Nephron (organoid): ENCODE measurements around the gene RFESD.

ENCODE experiments used
- H3K27ac Mint-ChIP-seq, 3 experiments: 2 replicates each; pipeline ENCODE4 v1.8.0; 2020; ENCODE audit warnings: mixed read lengths in 3 of 3, mild to moderate bottlenecking in 2 of 3, moderate library complexity in 1 of 3
- H3K27me3 Mint-ChIP-seq: 2 replicates; pipeline ENCODE4 v1.8.0; 2021; ENCODE audit warnings: low read depth, mild to moderate bottlenecking, moderate library complexity, mixed read lengths
- H3K36me3 Mint-ChIP-seq: 2 replicates; pipeline ENCODE4 v1.8.0; 2020; ENCODE audit warnings: low read depth, mixed read lengths
- H3K4me1 Mint-ChIP-seq: 2 replicates; pipeline ENCODE4 v1.8.0; 2020; ENCODE audit warnings: mixed read lengths
- H3K4me3 Mint-ChIP-seq, 3 experiments: 2 replicates each; pipeline ENCODE4 v1.8.0; 2020; ENCODE audit warnings: mild to moderate bottlenecking in 3 of 3, mixed read lengths in 3 of 3, moderate library complexity in 2 of 3
- H3K9me3 Mint-ChIP-seq: 2 replicates; pipeline ENCODE4 v1.8.0; 2020; ENCODE audit warnings: mixed read lengths
- CTCF ChIP-seq, 3 experiments: fragments of 200-600 bp; sonication (generic); IDR thresholded peaks; one replicate each; pipeline ENCODE4 v1.5.0; 2021; ENCODE audit warnings: antibody characterized with exemption in 3 of 3; ENCODE audit not compliant: unreplicated experiment in 3 of 3

RFESD gene

GRCh38 chr5:95682891-95683290 lies 36.3 kb downstream of the RFESD start, which contains the start of gene SPATA9:
SPATA9 (minus strand) TSS chr5:95682991; CDS start chr5:95682854, 137 bp downstream.
- TF ChIP-seq CTCF (IDR thresholded peaks at IDR 0.05; ENCODE audit: unreplicated experiment in 3 of 3) = no peak
- Mint-ChIP-seq H3K36me3 (no peaks in the 10 kb centered on the region), H3K9me3 (no peaks in the 10 kb centered on the region), H3K27ac (no peak within 1 kb of the TSS), H3K27me3 (peaks cover 4% of the 10 kb centered on the region), H3K4me1 (no peaks in the 10 kb centered on the region), H3K4me3 (no peak within 1 kb of the TSS)

GRCh38 chr5:95684361-95684760 lies 37.8 kb downstream of the RFESD start:
- Mint-ChIP-seq H3K27ac (no peak overlapping the region), H3K27me3 (peaks cover 3% of the 10 kb centered on the region), H3K4me3 (no peak overlapping the region), H3K9me3 (no peaks in the 10 kb centered on the region), H3K36me3 (no peaks in the 10 kb centered on the region), H3K4me1 (no peaks in the 10 kb centered on the region)
- no peak for TF ChIP-seq CTCF (IDR thresholded peaks at IDR 0.05; ENCODE audit: unreplicated experiment in 3 of 3)

GRCh38 chr5:95686651-95687050 lies 40.1 kb downstream of the RFESD start:
- H3K4me1 Mint-ChIP-seq = no peaks in the 10 kb centered on the region
- no peak for TF ChIP-seq CTCF (IDR thresholded peaks at IDR 0.05; ENCODE audit: unreplicated experiment in 3 of 3)
- H3K36me3 Mint-ChIP-seq = no peaks in the 10 kb centered on the region
- H3K27me3 Mint-ChIP-seq = no peaks in the 10 kb centered on the region
- no peak overlapping the region for H3K4me3 Mint-ChIP-seq
- H3K9me3 Mint-ChIP-seq = peaks cover 3% of the 10 kb centered on the region
- H3K27ac Mint-ChIP-seq = no peak overlapping the region

- TF ChIP-seq CTCF (IDR thresholded peaks at IDR 0.05; ENCODE audit: unreplicated experiment in 3 of 3) = no peak
- H3K4me1 Mint-ChIP-seq = no peaks in the 10 kb centered on the region
- H3K9me3 Mint-ChIP-seq = peaks cover 3% of the 10 kb centered on the region
- no peak overlapping the region for H3K4me3 Mint-ChIP-seq
- no peaks in the 10 kb centered on the region for H3K27me3 Mint-ChIP-seq
- no peak overlapping the region for H3K27ac Mint-ChIP-seq
- H3K36me3 Mint-ChIP-seq = no peaks in the 10 kb centered on the region
Measured at GRCh38 chr5:95689680-95690079, 43.1 kb downstream of the RFESD start.

GRCh38 chr5:95690333-95690732 lies 43.8 kb downstream of the RFESD start:
- TF ChIP-seq CTCF (IDR thresholded peaks at IDR 0.05; ENCODE audit: unreplicated experiment in 3 of 3) = no peak
- Mint-ChIP-seq H3K4me1 (no peaks in the 10 kb centered on the region), H3K27me3 (no peaks in the 10 kb centered on the region), H3K9me3 (peaks cover 3% of the 10 kb centered on the region), H3K4me3 (no peak overlapping the region), H3K27ac (no peak overlapping the region), H3K36me3 (no peaks in the 10 kb centered on the region)

- Mint-ChIP-seq H3K4me3 (no peak overlapping the region), H3K4me1 (no peaks in the 10 kb centered on the region), H3K27me3 (no peaks in the 10 kb centered on the region), H3K9me3 (no peaks in the 10 kb centered on the region), H3K36me3 (no peaks in the 10 kb centered on the region), H3K27ac (peak overlapping the region; percentile 1 to 81 (median 25))
- no peak for TF ChIP-seq CTCF (IDR thresholded peaks at IDR 0.05; ENCODE audit: unreplicated experiment in 3 of 3)
Measured at GRCh38 chr5:95697781-95698681, 51.5 kb downstream of the RFESD start.
